Neural progenitor cell (in vitro differentiated cells): Measurements from ENCODE around the gene EIF2A. TPM values are rescaled to one million over a fixed set of nuclear protein-coding genes. Genes with fewer than 3 reads are reported as not detected.

Experiments
- DNase-seq: peaks from one replicate; pipeline ENCODE4 v3.0.0-alpha.2; 2016; ENCODE audit warnings: low spot score
- H2AFZ ChIP-seq: fragments of 200-600 bp; sonication (generic); replicated peaks from 2 replicates; pipeline ENCODE4 v1.6.1; 2016; ENCODE audit warnings: antibody characterized with exemption
- H3F3A ChIP-seq: fragments of 200-600 bp; sonication (generic); 2 replicates; pipeline ENCODE4 v1.6.1; 2016; ENCODE audit warnings: antibody characterized with exemption, low read depth
- H3K27ac ChIP-seq: fragments of 200-600 bp; sonication (generic); 2 replicates; pipeline ENCODE4 v1.5.1; 2016; ENCODE audit warnings: mild to moderate bottlenecking
- H3K27me3 ChIP-seq: fragments of 200-600 bp; sonication (generic); 2 replicates; pipeline ENCODE4 v1.6.1; 2016; ENCODE audit warnings: mild to moderate bottlenecking, moderate library complexity
- H3K36me3 ChIP-seq: fragments of 200-600 bp; sonication (generic); 2 replicates; pipeline ENCODE4 v1.5.1; 2016
- H3K4me1 ChIP-seq: fragments of 200-600 bp; sonication (generic); 2 replicates; pipeline ENCODE4 v1.6.1; 2016; ENCODE audit warnings: mixed run types
- H3K4me2 ChIP-seq: fragments of 200-600 bp; sonication (generic); 2 replicates; pipeline ENCODE4 v1.6.1; 2016
- H3K4me3 ChIP-seq: fragments of 200-600 bp; sonication (generic); 2 replicates; pipeline ENCODE4 v1.5.1; 2016
- H3K79me2 ChIP-seq: fragments of 200-600 bp; sonication (generic); 2 replicates; pipeline ENCODE4 v1.6.1; 2016; ENCODE audit warnings: low read depth
- H3K9ac ChIP-seq: fragments of 200-600 bp; sonication (generic); 2 replicates; pipeline ENCODE4 v1.6.1; 2016
- H3K9me3 ChIP-seq: fragments of 200-600 bp; sonication (generic); 2 replicates; pipeline ENCODE4 v1.5.1; 2016; ENCODE audit warnings: low read depth
- H4K20me1 ChIP-seq: fragments of 200-600 bp; sonication (generic); 2 replicates; pipeline ENCODE4 v1.6.1; 2016; ENCODE audit warnings: low read depth
- H3K27ac Mint-ChIP-seq: 3 replicates; pipeline ENCODE4 v1.8.0; 2021; ENCODE audit warnings: mixed read lengths
- H3K27me3 Mint-ChIP-seq: 2 replicates; pipeline ENCODE4 v1.8.0; 2022; ENCODE audit warnings: low read depth, mild to moderate bottlenecking, inconsistent platforms, moderate library complexity, mixed read lengths; ENCODE audit not compliant: insufficient read depth
- H3K36me3 Mint-ChIP-seq: 3 replicates; pipeline ENCODE4 v1.8.0; 2021; ENCODE audit warnings: mixed read lengths
- H3K4me1 Mint-ChIP-seq: 3 replicates; pipeline ENCODE4 v1.8.0; 2021; ENCODE audit warnings: mixed read lengths
- H3K4me3 Mint-ChIP-seq: 3 replicates; pipeline ENCODE4 v1.8.0; 2021; ENCODE audit warnings: mild to moderate bottlenecking, moderate library complexity, mixed read lengths
- H3K9me3 Mint-ChIP-seq: 3 replicates; pipeline ENCODE4 v1.8.0; 2020; ENCODE audit warnings: mixed read lengths
- CTCF ChIP-seq: fragments of 200-600 bp; sonication (generic); IDR thresholded peaks from 2 replicates; pipeline ENCODE4 v1.5.1; 2017; ENCODE audit warnings: antibody characterized with exemption, mild to moderate bottlenecking
- EZH2 ChIP-seq: fragments of 200-600 bp; sonication (generic); IDR thresholded peaks from 2 replicates; pipeline ENCODE4 v1.6.1; 2017; ENCODE audit warnings: antibody characterized with exemption, mild to moderate bottlenecking, moderate library complexity
- EZH2phosphoT487 ChIP-seq: fragments of 200-600 bp; sonication (generic); IDR thresholded peaks from 2 replicates; pipeline ENCODE4 v1.6.1; 2017; ENCODE audit warnings: antibody characterized with exemption
- total RNA-seq: library from RNA; depleted of rRNA; stranded (reverse); fragments of >200 nt; gene quantifications from 2 replicates; pipeline ENCODE4 v1.2.3, GENCODE V29; 2015; ENCODE audit warnings: low replicate concordance

The EIF2A gene
- total RNA-seq, 1 donor from 2014 or later = 135 TPM

- no peak overlapping the region for H3K27ac ChIP-seq
- no peak for TF ChIP-seq EZH2phosphoT487
- no peak for TF ChIP-seq CTCF
- TF ChIP-seq EZH2 = no peak
- H3K4me1 Mint-ChIP-seq = no peaks in the 10 kb centered on the region
- peaks cover 13% of the 10 kb centered on the region for H4K20me1 ChIP-seq
- peaks cover 21% of the 10 kb centered on the region for H3K79me2 ChIP-seq
- no peak overlapping the region for H3K9ac ChIP-seq
- H3K9me3 ChIP-seq = no peaks in the 10 kb centered on the region
- no peak overlapping the region for H3K4me3 ChIP-seq
- H3F3A ChIP-seq = no peaks in the 10 kb centered on the region
- no peak overlapping the region for H3K4me2 ChIP-seq
- H3K9me3 Mint-ChIP-seq = no peaks in the 10 kb centered on the region
- H3K27ac Mint-ChIP-seq = no peak overlapping the region
- peaks cover 18% of the 10 kb centered on the region for H3K36me3 Mint-ChIP-seq
- no peak overlapping the region for H3K4me3 Mint-ChIP-seq
- no peaks in the 10 kb centered on the region for H3K4me1 ChIP-seq
- peaks cover 3% of the 10 kb centered on the region for H3K27me3 Mint-ChIP-seq
- DNase-seq = no peak
- no peaks in the 10 kb centered on the region for H3K27me3 ChIP-seq
- no peak overlapping the region for H2AFZ ChIP-seq
- H3K36me3 ChIP-seq = peaks cover 10% of the 10 kb centered on the region
Measured at GRCh38 chr3:150588027-150588830, 41.6 kb downstream of the EIF2A start.

- TF ChIP-seq CTCF (no peak), EZH2phosphoT487 (no peak), EZH2 (no peak)
- H3K9me3 Mint-ChIP-seq = no peaks in the 10 kb centered on the region
- H3K4me3 Mint-ChIP-seq = no peak overlapping the region
- Histone ChIP-seq H3K9me3 (no peaks in the 10 kb centered on the region), H3K27me3 (no peaks in the 10 kb centered on the region), H2AFZ (no peak overlapping the region), H3K79me2 (peaks cover 25% of the 10 kb centered on the region), H3K9ac (no peak overlapping the region), H3K4me2 (no peak overlapping the region), H3K4me1 (no peaks in the 10 kb centered on the region), H3F3A (no peaks in the 10 kb centered on the region), H3K27ac (no peak overlapping the region), H3K4me3 (no peak overlapping the region), H4K20me1 (peaks cover 13% of the 10 kb centered on the region), H3K36me3 (no peaks in the 10 kb centered on the region)
- peaks cover 3% of the 10 kb centered on the region for H3K27me3 Mint-ChIP-seq
- peaks cover 22% of the 10 kb centered on the region for H3K36me3 Mint-ChIP-seq
- H3K27ac Mint-ChIP-seq = no peak overlapping the region
- H3K4me1 Mint-ChIP-seq = no peaks in the 10 kb centered on the region
- no peak for DNase-seq
Measured at GRCh38 chr3:150589759-150590158, 43.2 kb downstream of the EIF2A start.

- no peak overlapping the region for H3K27ac ChIP-seq
- Mint-ChIP-seq H3K9me3 (no peaks in the 10 kb centered on the region), H3K27ac (no peak overlapping the region), H3K4me3 (no peak overlapping the region), H3K4me1 (no peaks in the 10 kb centered on the region), H3K36me3 (peaks cover 11% of the 10 kb centered on the region), H3K27me3 (peaks cover 5% of the 10 kb centered on the region)
- H3F3A ChIP-seq = no peaks in the 10 kb centered on the region
- no peak overlapping the region for H2AFZ ChIP-seq
- H3K4me1 ChIP-seq = no peaks in the 10 kb centered on the region
- no peak for DNase-seq
- H3K4me2 ChIP-seq = no peak overlapping the region
- no peak overlapping the region for H3K4me3 ChIP-seq
- no peaks in the 10 kb centered on the region for H3K27me3 ChIP-seq
- H3K36me3 ChIP-seq = no peaks in the 10 kb centered on the region
- H3K9me3 ChIP-seq = no peaks in the 10 kb centered on the region
- H3K9ac ChIP-seq = no peak overlapping the region
- TF ChIP-seq CTCF (no peak), EZH2 (no peak), EZH2phosphoT487 (no peak)
- H3K79me2 ChIP-seq = peaks cover 65% of the 10 kb centered on the region
- peaks cover 9% of the 10 kb centered on the region for H4K20me1 ChIP-seq
Measured at GRCh38 chr3:150594150-150594549, 47.6 kb downstream of the EIF2A start.
